H1 (cell line): ENCODE measurements around the gene FAM3B. TPM values are rescaled to one million over a fixed set of nuclear protein-coding genes. Genes with fewer than 3 reads are reported as not detected.

Source experiments
- CTCF ChIA-PET: fragments of 300-600 bp; sonication (Branson Sonifier 250); formaldehyde crosslinking; loops from one replicate; lab custom pipeline; 2021; ENCODE audit not compliant: partially characterized antibody; lab: Charles Lee
- POLR2A ChIA-PET: fragments of 300-600 bp; sonication (Branson Sonifier 250); formaldehyde crosslinking; loops from one replicate; lab custom pipeline; 2021; ENCODE audit warnings: inconsistent platforms; ENCODE audit not compliant: partially characterized antibody; lab: Charles Lee
- DNase-seq, 2 experiments: peaks; one replicate each; pipeline versions ENCODE4 v3.0.0 to v3.0.0-alpha.2; 2010 to 2022; ENCODE audit warnings: low spot score in 2 of 2, low read depth in 1 of 2, mixed read lengths in 1 of 2
- FAIRE-seq: peaks from 2 replicates; lab custom pipeline; 2011; peaks lifted over from hg19 to GRCh38; lab: Jason Lieb, UNC
- H2AFZ ChIP-seq: 2 replicates; pipeline ENCODE4 v1.8.1; 2012; ENCODE audit warnings: low read length, inconsistent platforms
- H2AK5ac ChIP-seq: 2 replicates; pipeline ENCODE4 v1.6.1; 2013; ENCODE audit warnings: low read depth, low read length
- H2BK120ac ChIP-seq: replicated peaks from 2 replicates; pipeline ENCODE3; 2013; ENCODE audit warnings: low read depth, low read length, inconsistent platforms
- H2BK12ac ChIP-seq: 2 replicates; pipeline ENCODE4 v1.6.1; 2013; ENCODE audit warnings: low read depth, low read length
- H2BK15ac ChIP-seq: 2 replicates; pipeline ENCODE4 v1.6.1; 2013; ENCODE audit warnings: low read length
- H2BK20ac ChIP-seq: 2 replicates; pipeline ENCODE4 v1.6.1; 2013; ENCODE audit warnings: low read length
- H2BK5ac ChIP-seq: 2 replicates; pipeline ENCODE4 v1.6.1; 2013; ENCODE audit warnings: low read depth, low read length
- H3K14ac ChIP-seq: 2 replicates; pipeline ENCODE4 v1.6.1; 2013; ENCODE audit warnings: inconsistent platforms; ENCODE audit not compliant: insufficient read length
- H3K18ac ChIP-seq: 2 replicates; pipeline ENCODE4 v1.6.1; 2013; ENCODE audit warnings: low read length; ENCODE audit errors: extremely low read depth
- H3K23ac ChIP-seq: 2 replicates; pipeline ENCODE4 v1.6.1; 2013; ENCODE audit warnings: inconsistent platforms; ENCODE audit not compliant: insufficient read length
- H3K23me2 ChIP-seq: 2 replicates; pipeline ENCODE4 v1.6.1; 2013; ENCODE audit warnings: low read depth, low read length
- H3K27ac ChIP-seq: 2 replicates; pipeline ENCODE4 v1.6.1; 2011; ENCODE audit warnings: low read depth, low read length, inconsistent platforms
- H3K27me3 ChIP-seq, 4 experiments: replicated peaks in 1 of 4; 1 replicate in 1 of 4; 2 replicates in 3 of 4; pipeline versions ENCODE4 v1.6.1 to v1.8.1; 2011 to 2013; ENCODE audit warnings: low read length in 3 of 4, mild to moderate bottlenecking in 3 of 4, inconsistent platforms in 2 of 4, mixed read lengths in 2 of 4, moderate library complexity in 1 of 4; ENCODE audit not compliant: control insufficient read depth in 3 of 4, insufficient read depth in 3 of 4; ENCODE audit errors: extremely low read depth in 1 of 4
- H3K36me3 ChIP-seq, 4 experiments: 2 replicates each; pipeline versions ENCODE4 v1.6.1 to v1.8.1; 2011 to 2013; ENCODE audit warnings: mild to moderate bottlenecking in 4 of 4, low read length in 3 of 4, moderate library complexity in 2 of 4, control low read depth in 1 of 4, inconsistent platforms in 1 of 4; ENCODE audit not compliant: insufficient read depth in 4 of 4, control insufficient read depth in 2 of 4
- H3K4ac ChIP-seq: replicated peaks from 2 replicates; pipeline ENCODE3; 2013; ENCODE audit warnings: low read length, low read depth, mixed read lengths, inconsistent platforms; ENCODE audit not compliant: insufficient read length
- H3K4me1 ChIP-seq, 4 experiments: replicated peaks in 1 of 4; 1 replicate in 1 of 4; 2 replicates in 3 of 4; pipeline versions ENCODE4 v1.6.1 to v1.8.1; 2011 to 2013; ENCODE audit warnings: low read length in 3 of 4, inconsistent platforms in 2 of 4, mixed read lengths in 1 of 4; ENCODE audit not compliant: insufficient read depth in 4 of 4, control insufficient read depth in 3 of 4
- H3K4me2 ChIP-seq, 2 experiments: 2 replicates each; pipeline versions ENCODE4 v1.6.1 to v1.8.1; 2011 to 2013; ENCODE audit warnings: low read depth in 2 of 2, low read length in 2 of 2, control low read depth in 1 of 2, inconsistent platforms in 1 of 2, mild to moderate bottlenecking in 1 of 2; ENCODE audit not compliant: insufficient read depth in 1 of 2
- H3K4me3 ChIP-seq, 4 experiments: fragments of 200-600, 300-600 bp in 1 of 4; sonication (generic), shearing (Covaris generic), sonication (Bioruptor Twin) in 1 of 4; 2 replicates each; pipeline versions ENCODE4 v1.5.1 to v1.8.1; 2011 to 2016; ENCODE audit warnings: low read length in 4 of 4, low read depth in 3 of 4, control low read depth in 2 of 4, inconsistent platforms in 2 of 4, mild to moderate bottlenecking in 2 of 4, mixed read lengths in 1 of 4, moderate library complexity in 1 of 4; ENCODE audit not compliant: insufficient read depth in 2 of 4; ENCODE audit errors: extremely low read depth in 1 of 4
- H3K56ac ChIP-seq: replicated peaks from 2 replicates; pipeline ENCODE3; 2013; ENCODE audit warnings: low read depth, mild to moderate bottlenecking, mixed read lengths, low read length, inconsistent platforms; ENCODE audit not compliant: insufficient read length
- H3K79me1 ChIP-seq: 2 replicates; pipeline ENCODE4 v1.6.1; 2013; ENCODE audit warnings: low read depth, low read length, control low read depth
- H3K79me2 ChIP-seq, 2 experiments: 2 replicates each; pipeline versions ENCODE4 v1.6.1 to v1.8.1; 2012 to 2013; ENCODE audit warnings: low read length in 2 of 2, mild to moderate bottlenecking in 2 of 2, inconsistent platforms in 1 of 2; ENCODE audit not compliant: insufficient read depth in 2 of 2, control insufficient read depth in 1 of 2
- H3K9ac ChIP-seq, 4 experiments: replicated peaks in 1 of 4; 1 replicate in 1 of 4; 2 replicates in 3 of 4; pipeline versions ENCODE4 v1.6.1 to v1.8.1; 2011 to 2013; ENCODE audit warnings: low read depth in 3 of 4, low read length in 3 of 4, control low read depth in 2 of 4, mild to moderate bottlenecking in 2 of 4, moderate library complexity in 2 of 4, inconsistent platforms in 1 of 4; ENCODE audit errors: extremely low read depth in 1 of 4
- H3K9me3 ChIP-seq, 2 experiments: 2 replicates each; pipeline versions ENCODE4 v1.6.1 to v1.8.1; 2012 to 2013; ENCODE audit warnings: mild to moderate bottlenecking in 2 of 2, moderate library complexity in 2 of 2, control low read depth in 1 of 2, inconsistent platforms in 1 of 2, low read depth in 1 of 2, low read length in 1 of 2, mixed read lengths in 1 of 2; ENCODE audit not compliant: insufficient read depth in 2 of 2
- H4K20me1 ChIP-seq, 2 experiments: replicated peaks in 1 of 2; 2 replicates each; pipeline versions ENCODE3 to v1.8.1; 2011 to 2013; ENCODE audit warnings: inconsistent platforms in 2 of 2, low read length in 2 of 2, mild to moderate bottlenecking in 1 of 2; ENCODE audit not compliant: insufficient read depth in 2 of 2, control insufficient read depth in 1 of 2
- H4K5ac ChIP-seq: 2 replicates; pipeline ENCODE4 v1.6.1; 2013; ENCODE audit warnings: low read length, low read depth, mixed read lengths, inconsistent platforms; ENCODE audit not compliant: insufficient read length
- H4K8ac ChIP-seq: 2 replicates; pipeline ENCODE4 v1.8.0; 2013; ENCODE audit warnings: mild to moderate bottlenecking, moderate library complexity, low read length, inconsistent platforms; ENCODE audit not compliant: insufficient read depth; ENCODE audit errors: extremely low read depth
- H4K91ac ChIP-seq: replicated peaks from 2 replicates; pipeline ENCODE3; 2013; ENCODE audit warnings: low read length, mixed read lengths, inconsistent platforms; ENCODE audit not compliant: insufficient read length
- RBBP5 ChIP-seq: IDR thresholded peaks from 2 replicates; pipeline ENCODE4 v1.7.1; 2012; ENCODE audit warnings: low read depth, mild to moderate bottlenecking, inconsistent platforms, low read length, moderate library complexity, borderline replicate concordance
- WGBS, 2 experiments: shearing (Covaris generic) in 1 of 2; methylation state at CpG; one replicate each; pipeline versions ENCODE4 v1.1.6 to v1.1.7; 2013 to 2015; ENCODE audit warnings: low lambda C conversion rate in 2 of 2, mixed read lengths in 2 of 2, inconsistent platforms in 1 of 2, low coverage in 1 of 2, missing lambda C conversion rate in 1 of 2; ENCODE audit not compliant: insufficient replicate concordance in 2 of 2, insufficient coverage in 1 of 2, insufficient read length in 1 of 2; ENCODE audit errors: extremely low coverage in 1 of 2, missing lambda C conversion rate in 1 of 2; 5-methylcytosine and 5-hydroxymethylcytosine counted together
- polyA plus RNA-seq, 7 experiments: library from polyadenylated mRNA; depleted of rRNA in 3 of 7; stranded (reverse) in 5 of 7; unstranded in 2 of 7; fragments of >200 nt in 5 of 7; fragments of 200-250 nt in 2 of 7; gene quantifications; 1 replicate in 5 of 7; 2 replicates in 1 of 7; 4 replicates in 1 of 7; pipeline versions ENCODE4 v1.2.1 to v1.2.3, GENCODE V29; 2011 to 2013; ENCODE audit warnings: missing spikeins in 2 of 7, mixed read lengths in 2 of 7
- total RNA-seq: library from RNA; stranded (reverse); fragmentation: NEBNext Ultra II Directional; extraction: Animal tissue kit (Norgen Biotek cat#: 25700); gene quantifications from 2 replicates; pipeline ENCODE4 v1.2.1, GENCODE V29; 2021
- TF ChIP-seq, protein P1 (sequence below), 3 experiments: IDR thresholded peaks; 1 replicate in 2 of 3; 2 replicates in 1 of 3; pipeline versions ENCODE4 v1.5.1 to v1.6.1; 2011; ENCODE audit warnings: low read length in 3 of 3, mild to moderate bottlenecking in 3 of 3, inconsistent platforms in 2 of 3, low read depth in 1 of 3, moderate library complexity in 1 of 3; ENCODE audit not compliant: insufficient read depth in 1 of 3; ENCODE audit errors: control extremely low read depth in 1 of 3

Gene FAM3B
- total and polyA plus RNA-seq, 2 of the 8 experiments (the other 6 are each of a cell fraction or from before 2014, with no cell fraction given), result 2.0 TPM

DNA sequence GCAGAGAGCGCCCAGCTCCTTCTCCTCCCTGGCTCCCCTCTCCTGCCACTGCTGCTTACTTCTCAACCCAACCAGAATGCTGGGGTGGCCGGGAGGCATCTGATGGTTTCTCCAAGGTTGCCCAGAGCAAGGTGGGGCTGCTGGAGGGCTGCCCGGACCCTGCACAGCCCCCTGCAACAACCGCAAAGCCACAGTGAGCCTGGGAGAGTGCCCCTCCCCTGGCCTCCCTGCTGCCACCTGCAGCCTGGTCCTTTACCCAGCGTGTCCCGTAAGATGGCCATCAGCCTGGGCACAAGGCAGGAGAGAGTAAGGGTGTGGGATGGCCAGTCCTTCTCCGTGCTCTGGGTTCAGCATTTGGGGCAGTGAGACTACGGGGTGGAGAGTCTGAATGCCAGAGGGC, 62.2 kb downstream of the FAM3B start:
- ChIA-PET POLR2A (no interaction called here), CTCF (interaction anchor here (0.6 to 5.2 kb wide), 8 partner anchors 9 to 256 kb away, joined by 3 to 45 read pairs (median 3); no protein-coding TSS in a partner anchor)
- Histone ChIP-seq H3K23ac (no peak overlapping the region), H2BK20ac (no peak overlapping the region), H3K27ac (no peak overlapping the region), H3K79me1 (no peaks in the 10 kb centered on the region; the same call in 1 of the 2 replicates), H2AK5ac (no peak overlapping the region), H2BK120ac (no peak overlapping the region), H3K4ac (no peak overlapping the region), H2AFZ (no peak overlapping the region), H3K79me2 (no peaks in the 10 kb centered on the region), H3K23me2 (no peaks in the 10 kb centered on the region), H4K8ac (no peak overlapping the region), H4K20me1 (no peaks in the 10 kb centered on the region), H3K36me3 (no peaks in the 10 kb centered on the region), H3K4me3 (no peak overlapping the region), H3K14ac (no peak overlapping the region), H4K91ac (no peak overlapping the region), H3K27me3 (no peaks in the 10 kb centered on the region; a peak in 1 of 7 replicates), H4K5ac (no peak overlapping the region), H3K4me1 (no peaks in the 10 kb centered on the region; a peak in 1 of 7 replicates), H2BK12ac (no peak overlapping the region), H3K4me2 (no peak overlapping the region), H3K9ac (no peak overlapping the region), H3K18ac (no peak overlapping the region), H2BK15ac (no peak overlapping the region), H3K9me3 (no peaks in the 10 kb centered on the region), H2BK5ac (no peak overlapping the region), H3K56ac (no peak overlapping the region)
- WGBS, 2 experiments, result 91% methylated on average over 5 of the region's 8 CpGs; no CpG with 5 or more reads in 1 of the 2 experiments
- no peak for DNase-seq
- TF ChIP-seq RBBP5, result no peak
- TF ChIP-seq, protein P1, sequence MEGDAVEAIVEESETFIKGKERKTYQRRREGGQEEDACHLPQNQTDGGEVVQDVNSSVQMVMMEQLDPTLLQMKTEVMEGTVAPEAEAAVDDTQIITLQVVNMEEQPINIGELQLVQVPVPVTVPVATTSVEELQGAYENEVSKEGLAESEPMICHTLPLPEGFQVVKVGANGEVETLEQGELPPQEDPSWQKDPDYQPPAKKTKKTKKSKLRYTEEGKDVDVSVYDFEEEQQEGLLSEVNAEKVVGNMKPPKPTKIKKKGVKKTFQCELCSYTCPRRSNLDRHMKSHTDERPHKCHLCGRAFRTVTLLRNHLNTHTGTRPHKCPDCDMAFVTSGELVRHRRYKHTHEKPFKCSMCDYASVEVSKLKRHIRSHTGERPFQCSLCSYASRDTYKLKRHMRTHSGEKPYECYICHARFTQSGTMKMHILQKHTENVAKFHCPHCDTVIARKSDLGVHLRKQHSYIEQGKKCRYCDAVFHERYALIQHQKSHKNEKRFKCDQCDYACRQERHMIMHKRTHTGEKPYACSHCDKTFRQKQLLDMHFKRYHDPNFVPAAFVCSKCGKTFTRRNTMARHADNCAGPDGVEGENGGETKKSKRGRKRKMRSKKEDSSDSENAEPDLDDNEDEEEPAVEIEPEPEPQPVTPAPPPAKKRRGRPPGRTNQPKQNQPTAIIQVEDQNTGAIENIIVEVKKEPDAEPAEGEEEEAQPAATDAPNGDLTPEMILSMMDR (IDR thresholded peaks at IDR 0.05; ENCODE audit: control extremely low read depth in 1 of 3, insufficient read depth in 1 of 3, low read depth in 1 of 3, low read length in 3 of 3), result peak in 2 of 3 experiments; percentile 37 to 42; a peak in 2 of 4 replicates
- FAIRE-seq, result no peak
